ENCODE results near the gene FAM43A. TPM values are rescaled to one million over a fixed set of nuclear protein-coding genes. Genes with fewer than 3 reads are reported as not detected.

FAM43A gene
- total and polyA plus RNA-seq, 9 of the 15 experiments (the other 6 are each of a cell fraction or from before 2014, with no cell fraction given): 0.03 to 1.2 (median 0.21) TPM

- TF ChIP-seq CHD7 (IDR thresholded peaks at IDR 0.05; ENCODE audit: low read depth, low read length): no peak
- no peak for TF ChIP-seq TBL1XR1 (IDR thresholded peaks at IDR 0.05; ENCODE audit: low read length in 2 of 2)
- TF ChIP-seq ILF3 (IDR thresholded peaks at IDR 0.05; ENCODE audit: borderline replicate concordance): no peak
- no peak for TF ChIP-seq KLF10 (CRISPR knock-in tag; IDR thresholded peaks at IDR 0.05)
- TF ChIP-seq BRCA1 (IDR thresholded peaks at IDR 0.05): no peak
- no peak for TF ChIP-seq BRCA1 (CRISPR knock-in tag; IDR thresholded peaks at IDR 0.05)
- no peak for TF ChIP-seq SRF (CRISPR knock-in tag; IDR thresholded peaks at IDR 0.05)
- no peak for TF ChIP-seq TARDBP (IDR thresholded peaks at IDR 0.05)
- TF ChIP-seq ZNF3 (CRISPR knock-in tag; IDR thresholded peaks at IDR 0.05): no peak
- TF ChIP-seq PTRF (tag; IDR thresholded peaks at IDR 0.05): no peak
- TF ChIP-seq MNT (conservative IDR thresholded peaks at IDR 0.05): peak in 1 of 2 experiments; percentile 19; a peak in 1 of 4 replicates
- TF ChIP-seq ZMIZ1 (IDR thresholded peaks at IDR 0.05; ENCODE audit: low read depth in 2 of 2, low read length in 2 of 2): no peak
These were observed 2.9 kb upstream of the FAM43A start (continued) for GRCh38 chr3:194682694-194683310.

Measured in K562 (cell line).